ENCODE data around the gene KRT77.
"Not testable (repeated sequence)": the region's sequence is repeated elsewhere in the genome, so short reads cannot be mapped to it uniquely, and the experiment has no call there.

The KRT77 gene

GRCh38 chr12:52672321-52672933 lies 30.9 kb downstream of the KRT77 start:
- no peaks in the 10 kb centered on the region for H3K36me3 ChIP-seq (ENCODE audit: control insufficient read depth in 2 of 2, insufficient read depth in 2 of 2, low read length in 2 of 2)
- H3K4me3 ChIP-seq (ENCODE audit: low read length in 2 of 2): no peak overlapping the region
- no peak overlapping the region for H3K9ac ChIP-seq (ENCODE audit: low read depth in 1 of 2, low read length in 2 of 2)
- H3K9me3 ChIP-seq (ENCODE audit: control insufficient read depth in 2 of 2, low read length in 2 of 2): no peaks in the 10 kb centered on the region
- no peaks in the 10 kb centered on the region for H3K4me1 ChIP-seq (ENCODE audit: control insufficient read depth in 2 of 2, insufficient read depth in 2 of 2, low read length in 2 of 2)
- H3K27me3 ChIP-seq (ENCODE audit: control insufficient read depth in 2 of 2, insufficient read depth in 2 of 2, low read length in 2 of 2): peaks cover 0 to 4% of the 10 kb centered on the region in 2 donors
- H3K27ac ChIP-seq (ENCODE audit: low read depth in 2 of 2, low read length in 2 of 2): no peak overlapping the region

- peaks cover 0 to 4% of the 10 kb centered on the region in 2 donors for H3K27me3 ChIP-seq (ENCODE audit: control insufficient read depth in 2 of 2, insufficient read depth in 2 of 2, low read length in 2 of 2)
- H3K4me3 ChIP-seq (ENCODE audit: low read length in 2 of 2): no peak overlapping the region
- no peaks in the 10 kb centered on the region for H3K9me3 ChIP-seq (ENCODE audit: control insufficient read depth in 2 of 2, low read length in 2 of 2)
- H3K36me3 ChIP-seq (ENCODE audit: control insufficient read depth in 2 of 2, insufficient read depth in 2 of 2, low read length in 2 of 2): no peaks in the 10 kb centered on the region
- H3K9ac ChIP-seq (ENCODE audit: low read depth in 1 of 2, low read length in 2 of 2): no peak overlapping the region
- no peak overlapping the region for H3K27ac ChIP-seq (ENCODE audit: low read depth in 2 of 2, low read length in 2 of 2)
- H3K4me1 ChIP-seq (ENCODE audit: control insufficient read depth in 2 of 2, insufficient read depth in 2 of 2, low read length in 2 of 2): no peaks in the 10 kb centered on the region
Observed at GRCh38 chr12:52670961-52671360, 32.4 kb downstream of the KRT77 start.

DNA sequence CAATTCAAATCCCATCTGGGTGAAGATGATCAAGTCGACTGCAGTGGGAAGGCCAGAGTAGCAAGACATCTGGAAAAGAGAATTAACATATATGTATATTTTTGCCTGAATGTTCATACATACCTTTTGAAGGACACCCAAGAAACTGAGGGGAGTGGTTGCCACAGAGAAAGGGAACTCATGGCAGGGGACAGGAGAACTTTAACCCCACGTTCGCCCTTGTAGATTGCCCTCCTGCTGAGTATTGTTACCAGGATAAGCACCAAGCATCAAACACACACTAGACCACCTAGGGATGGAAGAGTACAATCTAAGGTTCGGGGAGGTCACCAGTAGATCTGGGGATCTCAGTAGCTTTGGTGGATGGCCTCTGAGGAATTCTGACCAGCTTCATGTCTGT lies 32.8 kb downstream of the KRT77 start:
- Histone ChIP-seq H3K4me1 (ENCODE audit: control insufficient read depth in 2 of 2, insufficient read depth in 2 of 2, low read length in 2 of 2) (no peaks in the 10 kb centered on the region), H3K36me3 (ENCODE audit: control insufficient read depth in 2 of 2, insufficient read depth in 2 of 2, low read length in 2 of 2) (no peaks in the 10 kb centered on the region), H3K4me3 (ENCODE audit: low read length in 2 of 2) (no peak overlapping the region), H3K9me3 (ENCODE audit: control insufficient read depth in 2 of 2, low read length in 2 of 2) (no peaks in the 10 kb centered on the region), H3K27ac (ENCODE audit: low read depth in 2 of 2, low read length in 2 of 2) (no peak overlapping the region), H3K27me3 (ENCODE audit: control insufficient read depth in 2 of 2, insufficient read depth in 2 of 2, low read length in 2 of 2) (peaks cover 0 to 4% of the 10 kb centered on the region in 2 donors), H3K9ac (ENCODE audit: low read depth in 1 of 2, low read length in 2 of 2) (no peak overlapping the region)

- H3K4me1 ChIP-seq (ENCODE audit: control insufficient read depth in 2 of 2, insufficient read depth in 2 of 2, low read length in 2 of 2); H3K36me3 ChIP-seq (ENCODE audit: control insufficient read depth in 2 of 2, insufficient read depth in 2 of 2, low read length in 2 of 2); H3K9me3 ChIP-seq (ENCODE audit: control insufficient read depth in 2 of 2, low read length in 2 of 2); H3K27ac ChIP-seq (ENCODE audit: low read depth in 2 of 2, low read length in 2 of 2); H3K4me3 ChIP-seq (ENCODE audit: low read length in 2 of 2); H3K27me3 ChIP-seq (ENCODE audit: control insufficient read depth in 2 of 2, insufficient read depth in 2 of 2, low read length in 2 of 2); H3K9ac ChIP-seq (ENCODE audit: low read depth in 1 of 2, low read length in 2 of 2): not testable (repeated sequence)
Observed at GRCh38 chr12:52669941-52670340, 33.4 kb downstream of the KRT77 start.

- Histone ChIP-seq H3K9me3 (ENCODE audit: control insufficient read depth in 2 of 2, low read length in 2 of 2) (no peaks in the 10 kb centered on the region), H3K36me3 (ENCODE audit: control insufficient read depth in 2 of 2, insufficient read depth in 2 of 2, low read length in 2 of 2) (no peaks in the 10 kb centered on the region), H3K27ac (ENCODE audit: low read depth in 2 of 2, low read length in 2 of 2) (no peak overlapping the region), H3K27me3 (ENCODE audit: control insufficient read depth in 2 of 2, insufficient read depth in 2 of 2, low read length in 2 of 2) (peaks cover 0 to 8% of the 10 kb centered on the region in 2 donors), H3K4me1 (ENCODE audit: control insufficient read depth in 2 of 2, insufficient read depth in 2 of 2, low read length in 2 of 2) (no peaks in the 10 kb centered on the region), H3K9ac (ENCODE audit: low read depth in 1 of 2, low read length in 2 of 2) (no peak overlapping the region), H3K4me3 (ENCODE audit: low read length in 2 of 2) (no peak overlapping the region)
Observed at GRCh38 chr12:52669426-52669825, 33.9 kb downstream of the KRT77 start.

DNA sequence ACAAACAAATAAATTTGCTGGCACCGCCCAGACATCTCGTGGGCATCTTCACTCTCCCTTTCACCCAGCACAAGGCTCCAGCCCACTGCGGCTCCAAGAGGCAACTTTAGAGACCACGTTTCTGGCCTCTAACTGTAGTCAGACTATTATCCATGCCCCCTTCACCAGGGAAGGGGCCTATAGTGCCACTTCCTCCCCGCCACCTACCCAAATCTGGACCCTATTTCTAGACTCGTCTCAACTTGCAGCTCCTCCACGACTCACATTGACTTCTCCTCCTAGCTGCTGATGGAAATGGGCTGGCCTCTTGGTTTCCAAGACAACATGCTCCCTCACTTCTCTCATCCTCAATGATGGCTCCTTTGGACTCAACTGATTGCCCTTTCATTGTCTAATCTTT lies 35.4 kb downstream of the KRT77 start:
- Histone ChIP-seq H3K4me1 (ENCODE audit: control insufficient read depth in 2 of 2, insufficient read depth in 2 of 2, low read length in 2 of 2) (no peaks in the 10 kb centered on the region), H3K27me3 (ENCODE audit: control insufficient read depth in 2 of 2, insufficient read depth in 2 of 2, low read length in 2 of 2) (peaks cover 0 to 12% of the 10 kb centered on the region in 2 donors), H3K9ac (ENCODE audit: low read depth in 1 of 2, low read length in 2 of 2) (no peak overlapping the region), H3K27ac (ENCODE audit: low read depth in 2 of 2, low read length in 2 of 2) (no peak overlapping the region), H3K36me3 (ENCODE audit: control insufficient read depth in 2 of 2, insufficient read depth in 2 of 2, low read length in 2 of 2) (no peaks in the 10 kb centered on the region), H3K4me3 (ENCODE audit: low read length in 2 of 2) (no peak overlapping the region), H3K9me3 (ENCODE audit: control insufficient read depth in 2 of 2, low read length in 2 of 2) (no peaks in the 10 kb centered on the region)

DNA sequence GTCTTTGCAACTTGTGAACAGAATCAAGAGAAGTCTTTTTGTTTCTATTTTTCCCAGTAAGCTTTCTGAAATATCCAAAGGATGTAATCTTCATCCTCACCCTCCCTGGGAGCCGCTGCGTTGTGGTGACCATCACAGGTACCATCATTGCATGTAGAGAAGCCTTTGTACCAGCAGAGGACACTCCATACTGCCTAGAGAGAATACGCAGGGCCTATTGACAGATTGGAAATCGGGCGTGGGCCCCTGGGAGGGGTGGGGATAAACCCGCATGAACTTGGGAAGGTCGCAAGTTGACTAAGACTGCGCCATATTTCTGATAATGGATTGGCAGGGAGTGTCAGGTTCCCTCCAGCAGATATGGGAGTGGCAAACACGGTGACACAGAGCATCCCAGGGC lies 35.8 kb downstream of the KRT77 start:
- Histone ChIP-seq H3K27ac (ENCODE audit: low read depth in 2 of 2, low read length in 2 of 2) (no peak overlapping the region), H3K9ac (ENCODE audit: low read depth in 1 of 2, low read length in 2 of 2) (no peak overlapping the region), H3K27me3 (ENCODE audit: control insufficient read depth in 2 of 2, insufficient read depth in 2 of 2, low read length in 2 of 2) (peaks cover 0 to 12% of the 10 kb centered on the region in 2 donors), H3K36me3 (ENCODE audit: control insufficient read depth in 2 of 2, insufficient read depth in 2 of 2, low read length in 2 of 2) (no peaks in the 10 kb centered on the region), H3K9me3 (ENCODE audit: control insufficient read depth in 2 of 2, low read length in 2 of 2) (no peaks in the 10 kb centered on the region), H3K4me1 (ENCODE audit: control insufficient read depth in 2 of 2, insufficient read depth in 2 of 2, low read length in 2 of 2) (no peaks in the 10 kb centered on the region), H3K4me3 (ENCODE audit: low read length in 2 of 2) (no peak overlapping the region)

DNA sequence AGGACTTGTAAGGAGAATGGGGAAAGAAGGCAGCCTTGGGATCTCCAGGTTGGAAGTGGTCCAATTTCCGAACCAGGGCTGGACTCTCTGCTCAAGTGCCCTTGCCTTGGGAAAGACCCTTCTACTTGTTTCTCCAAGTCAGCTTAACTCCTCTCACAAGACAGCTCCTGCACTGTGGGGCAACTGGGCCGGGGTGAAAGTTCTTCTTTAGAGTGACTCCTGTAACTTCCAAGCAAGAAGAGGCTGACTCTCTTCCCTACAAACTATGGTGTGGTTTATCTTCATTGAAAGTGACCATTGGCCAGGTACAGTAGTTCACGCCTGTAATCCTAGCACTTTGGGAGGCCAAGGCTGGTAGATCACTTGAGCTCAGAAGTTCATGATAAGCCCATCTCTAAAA lies 36.9 kb downstream of the KRT77 start:
- H3K27ac ChIP-seq (ENCODE audit: low read depth in 2 of 2, low read length in 2 of 2): no peak overlapping the region
- H3K9me3 ChIP-seq (ENCODE audit: control insufficient read depth in 2 of 2, low read length in 2 of 2): no peaks in the 10 kb centered on the region
- H3K9ac ChIP-seq (ENCODE audit: low read depth in 1 of 2, low read length in 2 of 2): no peak overlapping the region
- H3K4me1 ChIP-seq (ENCODE audit: control insufficient read depth in 2 of 2, insufficient read depth in 2 of 2, low read length in 2 of 2): no peaks in the 10 kb centered on the region
- H3K4me3 ChIP-seq (ENCODE audit: low read length in 2 of 2): no peak overlapping the region
- no peaks in the 10 kb centered on the region for H3K36me3 ChIP-seq (ENCODE audit: control insufficient read depth in 2 of 2, insufficient read depth in 2 of 2, low read length in 2 of 2)
- peaks cover 0 to 12% of the 10 kb centered on the region in 2 donors for H3K27me3 ChIP-seq (ENCODE audit: control insufficient read depth in 2 of 2, insufficient read depth in 2 of 2, low read length in 2 of 2)

GRCh38 chr12:52663420-52663819 lies 39.9 kb downstream of the KRT77 start:
- Histone ChIP-seq H3K9ac (ENCODE audit: low read depth in 1 of 2, low read length in 2 of 2) (no peak overlapping the region), H3K27ac (ENCODE audit: low read depth in 2 of 2, low read length in 2 of 2) (no peak overlapping the region), H3K4me1 (ENCODE audit: control insufficient read depth in 2 of 2, insufficient read depth in 2 of 2, low read length in 2 of 2) (no peaks in the 10 kb centered on the region), H3K9me3 (ENCODE audit: control insufficient read depth in 2 of 2, low read length in 2 of 2) (no peaks in the 10 kb centered on the region), H3K27me3 (ENCODE audit: control insufficient read depth in 2 of 2, insufficient read depth in 2 of 2, low read length in 2 of 2) (peaks cover 3 to 10% of the 10 kb centered on the region in 2 donors), H3K4me3 (ENCODE audit: low read length in 2 of 2) (no peak overlapping the region), H3K36me3 (ENCODE audit: control insufficient read depth in 2 of 2, insufficient read depth in 2 of 2, low read length in 2 of 2) (no peaks in the 10 kb centered on the region)

GRCh38 chr12:52662918-52663229 lies 40.5 kb downstream of the KRT77 start:
- H3K27me3 ChIP-seq (ENCODE audit: control insufficient read depth in 2 of 2, insufficient read depth in 2 of 2, low read length in 2 of 2): peaks cover 3 to 10% of the 10 kb centered on the region in 2 donors
- H3K9me3 ChIP-seq (ENCODE audit: control insufficient read depth in 2 of 2, low read length in 2 of 2): no peaks in the 10 kb centered on the region
- H3K27ac ChIP-seq (ENCODE audit: low read depth in 2 of 2, low read length in 2 of 2): no peak overlapping the region
- no peak overlapping the region for H3K9ac ChIP-seq (ENCODE audit: low read depth in 1 of 2, low read length in 2 of 2)
- no peaks in the 10 kb centered on the region for H3K36me3 ChIP-seq (ENCODE audit: control insufficient read depth in 2 of 2, insufficient read depth in 2 of 2, low read length in 2 of 2)
- no peak overlapping the region for H3K4me3 ChIP-seq (ENCODE audit: low read length in 2 of 2)
- H3K4me1 ChIP-seq (ENCODE audit: control insufficient read depth in 2 of 2, insufficient read depth in 2 of 2, low read length in 2 of 2): no peaks in the 10 kb centered on the region

Measured in mucosa of rectum (tissue), 2 donors.